CD4-positive, alpha-beta T cell treated with Interleukin-4 for 1 hour (primary cell): ENCODE data around the gene DMRT1.

Source experiments
- DNase-seq, 2 donors: peaks; one replicate each; pipeline ENCODE4 v3.0.0-alpha.2; 2020 to 2022

The DMRT1 gene

DNA sequence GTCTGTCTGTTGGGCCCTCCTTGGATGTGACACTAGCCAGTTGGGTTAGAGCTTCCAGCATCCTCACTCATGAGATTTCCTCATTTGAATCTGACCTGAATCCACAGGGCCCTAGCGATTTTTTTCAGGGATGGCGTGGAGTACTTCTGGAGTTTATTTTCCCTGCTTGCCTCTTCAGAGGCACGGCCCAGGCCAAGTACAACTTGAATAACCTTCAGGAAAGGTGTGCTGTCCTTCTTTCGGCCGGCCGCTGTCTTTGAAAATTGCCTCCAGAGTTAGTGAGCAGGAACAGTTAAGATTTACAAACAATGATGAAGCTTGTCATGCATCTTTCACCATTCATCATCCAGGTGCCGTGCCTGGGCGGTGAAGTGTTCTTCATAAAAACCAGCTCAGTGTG lies 85.5 kb downstream of the DMRT1 start:
- no peak for DNase-seq

DNA sequence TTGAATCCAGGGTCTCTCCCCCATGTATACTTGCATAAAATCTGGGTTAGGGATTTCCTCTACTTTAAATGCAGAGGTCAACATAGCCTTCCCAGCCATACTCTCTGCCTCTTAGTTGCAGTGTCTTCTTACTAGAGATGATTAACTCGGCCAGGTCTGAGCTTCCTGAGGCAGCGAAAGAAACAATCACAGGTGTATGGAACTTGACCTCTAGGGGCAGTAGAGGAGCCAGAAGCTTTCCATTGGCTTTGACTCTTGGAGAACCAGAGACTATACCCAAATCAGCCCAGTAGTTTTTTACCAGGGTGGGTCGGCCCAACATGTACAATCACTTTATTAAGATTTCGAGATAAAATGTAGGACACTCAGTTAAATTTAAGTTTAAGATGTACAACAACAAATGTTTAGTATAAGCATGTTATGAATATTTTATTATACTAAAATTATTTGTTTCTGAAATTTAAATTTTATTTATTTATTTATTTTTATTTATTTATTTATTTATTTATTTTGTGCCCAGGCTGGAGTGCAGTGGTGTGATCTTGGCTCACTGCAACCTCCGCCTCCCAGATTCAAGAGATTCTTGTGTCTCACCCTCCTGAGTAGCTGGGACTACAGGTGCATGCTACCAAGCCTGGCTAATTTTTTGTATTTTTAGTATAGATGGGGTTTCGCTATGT lies 87.0 kb downstream of the DMRT1 start:
- DNase-seq: no peak

DNA sequence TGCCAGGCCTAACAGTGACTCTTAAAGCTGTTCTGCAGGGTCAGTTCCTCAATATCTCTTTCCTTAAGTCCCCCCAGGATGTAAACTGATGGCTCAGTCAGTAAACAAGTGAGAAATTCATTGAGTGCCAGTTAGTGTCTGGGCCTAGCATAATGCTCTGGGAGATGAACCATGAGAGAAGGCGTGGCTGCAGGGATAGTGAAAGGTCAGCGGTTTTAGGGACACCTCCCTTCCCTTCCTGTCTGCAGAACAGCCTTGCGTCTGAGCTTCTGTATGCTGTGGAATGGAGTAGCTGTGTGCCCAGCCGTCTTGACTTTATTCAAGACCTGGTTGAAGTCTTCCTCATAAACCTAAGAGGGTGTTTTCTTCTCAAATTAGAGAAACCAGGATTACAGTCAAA lies 88.2 kb downstream of the DMRT1 start:
- no peak for DNase-seq

DNA sequence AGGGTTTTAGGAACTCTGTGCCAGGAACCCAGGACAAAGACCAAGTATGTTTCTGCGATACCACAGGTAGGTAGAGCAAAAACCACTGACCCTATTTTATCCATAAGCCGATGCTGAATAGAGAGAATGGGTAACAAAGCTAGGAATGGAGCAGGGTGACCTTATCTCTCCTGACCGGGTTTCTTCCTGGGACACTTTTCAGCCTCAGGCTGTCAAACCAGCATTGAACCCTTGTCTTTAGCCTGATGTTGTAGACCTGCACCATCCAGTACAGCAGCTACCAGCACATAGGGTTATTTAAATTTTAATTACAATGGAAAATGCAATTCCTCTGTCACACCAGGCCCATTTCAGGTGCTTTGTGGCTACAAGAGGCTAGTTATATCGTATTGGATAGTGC lies 91.9 kb downstream of the DMRT1 start:
- no peak for DNase-seq

DNA sequence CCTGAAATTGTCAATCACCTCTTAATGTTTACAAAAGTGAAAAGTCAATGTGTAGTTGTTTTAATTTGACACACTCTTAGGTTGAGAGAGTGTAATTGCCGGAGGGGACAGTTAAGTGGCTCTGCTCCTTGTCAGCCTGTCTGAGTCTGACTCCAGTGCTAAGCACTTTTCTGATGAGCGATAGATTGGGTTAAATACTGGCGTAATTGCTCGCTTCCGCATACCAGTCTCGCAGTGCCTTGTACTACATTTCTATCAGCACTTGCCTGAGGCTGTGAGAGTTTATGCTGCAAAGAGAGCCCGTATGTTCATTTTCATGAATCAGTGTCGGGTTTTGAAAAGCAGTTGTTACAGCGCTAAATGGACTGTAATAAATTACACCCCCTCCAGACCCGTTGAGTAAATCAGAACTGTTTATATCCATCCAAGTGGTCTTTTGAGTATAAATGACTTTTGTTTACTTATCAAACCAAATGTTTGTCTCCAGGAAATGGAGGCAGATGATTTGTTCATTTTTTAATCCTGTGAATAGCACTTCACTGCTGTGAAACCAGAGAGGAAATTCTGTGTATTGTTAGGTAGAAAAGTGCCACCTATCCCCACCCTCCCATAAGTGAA lies 94.0 kb downstream of the DMRT1 start:
- DNase-seq: no peak

DNA sequence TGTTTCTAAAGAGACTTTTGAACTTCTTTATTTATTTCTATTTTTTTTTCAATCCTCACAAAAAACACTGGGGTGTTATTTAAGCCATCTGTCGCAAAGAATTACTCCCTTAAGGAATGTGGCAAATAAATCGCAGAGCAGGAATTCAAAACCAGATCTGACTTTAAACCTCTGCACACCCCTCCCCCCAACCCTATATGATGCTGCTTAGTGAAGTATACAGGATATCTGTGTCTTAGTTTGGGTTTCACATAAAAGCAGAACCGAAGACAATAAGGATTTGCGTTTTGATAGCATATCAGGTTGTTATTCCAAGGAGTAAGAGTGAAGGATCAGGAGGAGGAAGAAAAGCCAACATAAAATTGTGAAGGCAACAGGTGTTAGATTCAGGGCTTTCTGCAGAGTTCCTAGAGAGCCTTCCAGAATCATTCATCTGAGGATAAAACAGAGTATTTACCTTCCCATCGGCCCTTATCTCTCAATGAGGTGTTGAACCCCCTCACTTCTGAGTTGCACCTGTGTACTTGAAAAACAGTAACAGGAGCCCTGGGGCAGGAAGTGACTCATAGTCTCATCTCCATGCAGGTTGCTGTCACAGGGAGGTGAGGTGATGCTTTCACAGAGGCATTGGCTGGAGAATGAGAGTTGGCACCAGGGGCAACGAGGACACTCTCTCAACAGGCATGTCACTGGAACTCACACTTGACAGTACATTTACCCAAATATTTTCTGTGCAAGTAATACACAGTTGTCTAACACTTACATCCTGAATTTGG lies 101.5 kb downstream of the DMRT1 start:
- DNase-seq: no peak

DNA sequence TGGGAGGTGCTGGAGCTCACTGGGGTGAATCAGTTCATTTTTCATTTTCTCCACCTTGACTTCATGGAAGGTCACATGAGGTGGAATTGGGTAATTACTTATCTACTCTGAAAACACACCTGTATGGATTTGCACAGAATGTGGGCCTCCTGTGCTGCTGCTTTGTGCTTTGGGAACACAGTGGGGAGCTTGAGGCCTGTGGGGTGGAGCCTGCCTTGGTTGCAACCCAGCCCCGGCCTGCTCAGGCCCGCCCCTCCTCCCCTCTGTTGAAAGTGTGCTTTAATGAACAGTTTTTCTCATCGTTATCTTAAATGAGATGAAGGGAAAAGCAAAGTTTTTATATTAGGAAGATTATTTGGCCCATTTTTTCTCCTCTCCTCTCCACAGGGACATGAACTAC lies 106.5 kb downstream of the DMRT1 start:
- no peak for DNase-seq

DNA sequence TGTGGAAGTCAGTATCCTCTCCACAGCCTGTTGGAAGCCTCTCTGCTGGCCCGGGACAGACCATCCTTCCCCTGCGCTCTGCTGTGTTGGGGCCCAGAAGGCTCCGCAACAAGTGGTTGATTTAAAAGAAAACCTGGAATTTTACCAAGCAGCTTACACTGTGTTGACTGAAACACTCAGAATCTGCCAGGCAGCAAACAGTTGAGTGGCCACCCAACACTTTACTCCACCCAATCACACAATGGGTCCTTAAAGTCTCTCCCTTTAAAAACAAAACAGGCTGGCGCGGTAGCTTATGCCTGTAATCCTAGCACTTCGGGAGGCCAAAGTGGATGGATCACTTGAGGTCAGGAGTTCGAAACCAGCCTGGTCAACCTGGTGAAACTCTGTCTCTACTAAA lies 107.0 kb downstream of the DMRT1 start:
- DNase-seq: no peak

DNA sequence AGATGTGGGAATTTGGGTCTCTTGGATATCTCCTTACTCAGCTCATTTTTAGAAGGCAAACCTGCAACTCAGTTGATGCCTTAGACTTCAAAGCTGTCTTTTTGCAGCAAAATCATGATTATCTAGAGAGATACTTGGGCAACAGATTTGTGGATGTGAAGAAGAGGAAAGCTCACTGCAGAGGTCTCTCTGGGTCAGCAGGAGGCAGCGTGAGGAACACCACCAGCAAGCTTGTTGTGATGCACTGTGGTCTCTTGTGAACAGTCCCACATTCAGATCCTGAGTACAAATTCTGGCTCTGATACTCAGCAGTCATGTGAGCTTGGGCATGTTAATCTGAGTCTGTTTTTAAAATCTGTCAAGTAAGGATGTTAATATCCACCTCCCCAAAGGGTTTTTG lies 108.6 kb downstream of the DMRT1 start:
- no peak for DNase-seq

DNA sequence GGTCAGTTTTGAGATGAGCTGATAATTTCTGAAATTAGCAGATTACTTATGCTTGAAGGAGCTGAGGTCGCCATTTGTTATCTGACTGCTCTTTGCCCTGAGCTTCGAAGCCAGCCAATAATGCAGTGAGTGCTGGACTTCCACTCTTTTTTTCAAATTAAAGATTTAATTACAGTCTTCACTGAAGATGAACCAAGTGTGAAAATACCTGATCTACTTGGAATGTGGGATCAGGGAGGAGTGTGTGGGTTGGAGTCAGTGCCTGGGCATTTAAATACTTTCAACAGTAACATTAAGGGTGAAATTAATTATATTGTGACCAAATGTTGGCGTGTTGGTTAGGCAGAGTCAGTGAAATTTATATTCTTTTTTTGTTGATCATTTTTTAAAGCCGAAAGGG lies 111.0 kb downstream of the DMRT1 start:
- no peak for DNase-seq

DNA sequence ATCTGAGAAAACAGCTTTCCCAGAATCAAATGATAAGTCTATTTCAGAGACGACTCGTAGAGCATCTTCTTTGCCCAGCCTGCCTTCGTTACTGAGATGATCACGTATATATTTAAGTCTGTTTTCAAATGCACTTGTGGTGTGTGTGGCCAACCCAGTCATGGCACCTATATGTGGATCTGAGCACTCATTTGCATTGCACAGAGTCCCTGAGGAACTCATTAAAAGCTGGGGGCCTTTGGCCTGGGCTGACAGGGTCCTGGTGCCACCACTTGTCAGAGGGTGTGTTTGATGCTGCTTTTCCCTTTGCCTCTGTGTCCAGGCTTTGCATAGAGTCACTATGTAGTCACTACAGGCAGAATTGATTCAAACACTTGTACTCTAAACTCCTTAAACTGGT lies 117.6 kb downstream of the DMRT1 start:
- no peak for DNase-seq

DNA sequence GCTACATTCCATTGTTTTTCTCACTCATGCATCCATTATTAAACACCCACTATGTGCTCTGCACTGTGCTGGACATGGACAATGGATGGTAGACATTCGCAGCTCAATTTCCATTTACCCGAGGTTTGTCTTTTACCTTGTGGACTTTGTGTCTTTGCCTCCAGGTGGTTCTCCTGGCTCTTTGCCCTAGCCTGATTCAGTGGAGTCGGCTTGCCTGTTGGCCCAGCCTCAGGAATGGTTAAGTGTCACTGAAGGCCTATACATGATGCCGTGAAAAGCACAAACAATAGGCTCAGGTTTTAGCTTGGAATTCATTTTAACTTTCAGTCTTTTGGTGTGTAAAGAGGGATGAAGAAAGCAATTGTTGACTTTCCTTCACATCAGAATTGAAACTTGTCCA lies 118.4 kb downstream of the DMRT1 start:
- no peak for DNase-seq

DNA sequence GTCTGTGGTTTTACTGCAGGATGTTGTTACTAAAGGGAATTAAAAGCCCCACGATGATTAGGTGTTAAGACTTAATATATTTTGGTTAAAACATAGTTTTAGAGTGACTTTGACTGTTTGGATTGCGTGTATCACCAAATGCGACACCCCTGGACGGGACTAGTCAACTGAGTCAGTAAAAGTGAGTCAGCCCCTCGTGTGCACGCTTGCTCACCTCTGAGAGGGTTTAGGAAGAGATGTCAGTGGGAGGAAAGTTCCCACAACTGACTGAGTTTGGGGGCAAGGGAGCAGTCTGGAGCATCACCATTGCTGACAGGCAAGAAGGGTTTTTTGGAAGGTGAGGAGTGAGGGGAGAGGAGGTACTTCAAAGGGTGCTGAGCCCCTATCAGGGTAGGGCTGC lies 120.5 kb downstream of the DMRT1 start:
- DNase-seq: no peak

DNA sequence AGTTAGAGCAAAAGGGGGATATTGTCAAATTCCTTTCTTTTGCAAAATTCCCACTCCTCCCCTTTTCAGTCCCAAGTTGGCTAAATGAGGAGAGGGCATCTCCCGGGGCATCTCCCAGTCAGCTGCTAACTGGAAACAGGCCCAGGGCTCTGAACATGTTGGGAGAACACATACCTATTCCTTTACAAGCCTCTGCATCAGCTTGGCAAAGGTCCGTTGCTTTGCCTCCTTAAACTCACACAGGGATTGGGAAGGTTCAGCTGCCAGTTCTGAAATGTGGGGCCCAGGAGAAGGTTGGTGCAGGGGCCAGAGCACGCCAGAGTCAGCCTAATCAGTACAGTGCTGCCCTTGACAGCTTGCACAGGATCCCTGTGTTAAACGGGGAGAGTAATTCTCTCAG lies 124.0 kb downstream of the DMRT1 start:
- no peak for DNase-seq

DNA sequence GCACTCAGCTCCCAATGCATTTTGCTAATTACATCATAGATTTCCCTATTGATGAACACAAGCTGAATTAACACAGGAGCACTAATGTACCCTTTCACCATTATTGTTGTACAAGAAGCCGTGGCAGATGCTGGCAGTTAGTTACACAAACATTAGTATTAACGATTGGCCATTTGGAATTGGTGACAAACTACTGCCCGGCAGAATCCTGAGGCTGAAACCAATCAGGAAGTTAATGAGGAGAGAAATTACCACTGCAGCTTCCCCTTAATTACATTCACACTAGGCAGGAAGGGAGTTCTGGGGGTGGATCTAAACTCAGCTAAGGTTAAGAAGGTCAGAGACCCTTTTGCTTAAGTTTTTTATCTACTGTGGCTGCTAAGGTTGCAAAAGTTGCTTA lies 125.4 kb downstream of the DMRT1 start:
- no peak for DNase-seq

DNA sequence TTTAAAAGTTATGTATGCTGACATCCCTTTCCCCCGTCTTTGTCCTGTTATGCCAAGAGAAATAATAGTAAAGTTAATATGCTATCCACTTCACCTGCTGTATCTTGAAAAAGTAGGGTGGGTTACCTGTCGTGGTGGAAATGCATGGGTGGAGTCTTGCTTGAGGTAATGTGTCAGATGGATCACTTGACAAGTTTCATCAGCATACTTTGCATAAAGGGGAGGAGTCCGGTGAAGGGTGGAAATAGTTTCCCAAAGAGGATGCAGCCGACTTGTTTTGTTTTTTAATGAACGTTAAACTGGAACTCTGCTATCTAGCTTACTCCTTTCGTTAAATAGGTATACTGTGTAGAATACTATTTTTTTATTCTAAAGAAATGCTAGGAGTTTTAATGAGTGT lies 125.9 kb downstream of the DMRT1 start:
- DNase-seq: no peak

DNA sequence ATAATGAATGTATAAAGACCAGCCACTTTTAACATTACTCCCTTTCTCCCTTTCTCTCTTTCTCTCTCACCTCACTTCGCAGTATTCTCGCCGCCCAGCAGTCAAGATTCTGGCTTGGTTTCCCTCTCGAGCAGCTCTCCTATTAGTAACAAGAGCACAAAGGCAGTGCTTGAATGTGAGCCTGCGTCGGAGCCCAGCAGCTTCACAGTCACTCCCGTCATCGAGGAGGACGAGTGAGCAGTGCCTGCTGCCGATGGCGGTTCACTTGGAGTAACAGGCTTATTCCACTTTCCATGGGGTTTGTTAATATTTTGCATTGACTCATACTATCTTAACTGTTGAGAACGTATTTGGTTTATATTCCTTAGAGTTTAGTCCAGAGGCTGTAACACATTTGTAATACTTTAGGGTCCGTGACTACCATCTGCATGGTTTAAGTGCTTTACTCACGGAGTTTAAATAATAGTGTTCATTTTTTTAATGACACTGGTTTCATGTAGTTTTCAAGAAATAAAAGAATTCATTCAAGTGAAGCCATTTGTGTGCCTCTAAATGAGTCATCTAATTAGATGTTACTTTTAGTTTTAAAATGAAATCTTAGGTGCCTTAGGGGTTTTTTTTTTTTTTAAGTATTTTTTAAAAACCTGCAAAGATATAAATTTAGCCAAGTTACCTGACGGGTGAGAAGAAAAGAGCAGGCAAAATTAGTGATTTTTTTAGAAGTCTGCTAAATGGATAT lies 126.6 kb downstream of the DMRT1 start:
- no peak for DNase-seq

DNA sequence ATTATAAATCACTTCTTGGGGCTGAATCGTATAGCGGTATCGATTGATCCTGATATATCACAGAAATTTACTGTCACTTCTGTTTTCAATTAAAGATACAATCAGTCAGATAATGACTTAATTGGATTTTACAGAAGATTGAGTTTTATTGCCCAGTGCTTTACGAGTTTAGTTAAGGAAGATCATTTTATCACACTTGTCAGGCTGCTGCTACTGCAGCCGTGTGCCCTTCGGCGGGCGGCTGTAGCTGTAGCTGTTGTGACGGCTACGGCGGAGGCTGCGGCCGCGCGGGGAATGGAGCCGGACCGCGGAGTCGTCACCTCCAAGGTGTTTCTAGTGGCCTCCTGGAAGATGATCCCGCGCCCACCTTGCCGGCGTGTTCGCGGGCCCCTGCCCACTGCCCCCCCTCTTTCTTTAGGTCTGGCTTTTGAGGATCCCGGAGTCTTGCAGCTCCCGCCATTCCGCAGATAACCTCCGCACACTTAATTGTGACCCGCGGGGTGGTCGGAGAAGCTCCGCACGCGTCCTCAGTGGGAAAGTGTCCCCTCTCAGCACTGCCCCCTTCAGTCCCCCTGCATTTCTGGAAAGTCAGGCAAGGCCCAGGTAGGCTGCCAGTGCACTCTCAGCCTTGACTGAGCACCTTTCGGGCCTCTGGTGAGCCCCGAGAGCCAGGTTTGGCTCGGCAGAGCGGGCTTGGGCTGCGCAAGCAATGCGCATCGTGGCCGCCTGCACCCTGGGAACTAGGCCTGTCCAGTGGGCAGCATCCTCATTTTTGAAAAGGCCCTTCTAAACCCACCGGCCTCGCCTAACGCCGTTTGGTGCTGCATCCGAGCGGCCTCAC lies 128.0 kb downstream of the DMRT1 start:
- no peak for DNase-seq

DNA sequence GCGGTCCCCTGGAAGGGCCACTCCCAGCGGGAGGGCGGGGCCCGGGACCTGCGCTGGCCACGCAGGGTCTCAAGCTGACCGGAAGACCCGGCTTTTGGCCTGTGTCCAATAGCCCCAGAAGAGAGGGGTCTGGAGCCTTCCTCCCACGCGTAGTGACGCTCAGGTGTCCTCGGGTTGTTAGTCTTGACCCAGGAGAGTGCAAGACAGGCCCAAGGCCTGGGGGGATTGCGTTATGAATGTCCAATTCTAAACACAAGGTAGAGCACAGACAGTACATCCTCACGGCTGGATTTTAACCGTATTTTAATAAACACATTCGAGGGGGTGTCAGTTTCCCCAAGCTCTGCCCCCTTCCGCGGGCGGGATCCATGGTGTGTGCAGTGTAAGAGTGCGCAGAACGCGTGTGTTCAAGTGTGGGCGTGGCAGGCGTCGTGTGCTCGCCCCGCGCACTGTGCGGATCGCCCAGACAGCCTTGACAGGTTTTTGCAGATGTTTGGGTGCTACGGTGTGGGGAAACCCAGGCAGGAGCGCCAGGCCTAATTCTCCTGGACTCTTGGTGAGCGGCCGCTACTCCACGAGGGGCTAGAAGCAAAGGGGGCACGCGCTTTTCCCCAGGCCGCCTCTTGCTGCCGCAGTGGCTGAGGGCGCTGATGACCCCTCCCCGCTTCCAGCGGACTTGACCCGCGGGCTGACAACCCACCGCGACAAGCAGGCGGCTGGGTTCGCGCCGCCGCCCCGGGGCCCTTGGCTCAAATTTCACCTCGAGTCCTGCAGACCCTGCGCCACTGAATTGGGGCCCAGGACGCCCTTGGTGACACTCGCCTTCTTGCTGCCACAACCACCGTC lies 128.9 kb downstream of the DMRT1 start:
- DNase-seq: no peak

DNA sequence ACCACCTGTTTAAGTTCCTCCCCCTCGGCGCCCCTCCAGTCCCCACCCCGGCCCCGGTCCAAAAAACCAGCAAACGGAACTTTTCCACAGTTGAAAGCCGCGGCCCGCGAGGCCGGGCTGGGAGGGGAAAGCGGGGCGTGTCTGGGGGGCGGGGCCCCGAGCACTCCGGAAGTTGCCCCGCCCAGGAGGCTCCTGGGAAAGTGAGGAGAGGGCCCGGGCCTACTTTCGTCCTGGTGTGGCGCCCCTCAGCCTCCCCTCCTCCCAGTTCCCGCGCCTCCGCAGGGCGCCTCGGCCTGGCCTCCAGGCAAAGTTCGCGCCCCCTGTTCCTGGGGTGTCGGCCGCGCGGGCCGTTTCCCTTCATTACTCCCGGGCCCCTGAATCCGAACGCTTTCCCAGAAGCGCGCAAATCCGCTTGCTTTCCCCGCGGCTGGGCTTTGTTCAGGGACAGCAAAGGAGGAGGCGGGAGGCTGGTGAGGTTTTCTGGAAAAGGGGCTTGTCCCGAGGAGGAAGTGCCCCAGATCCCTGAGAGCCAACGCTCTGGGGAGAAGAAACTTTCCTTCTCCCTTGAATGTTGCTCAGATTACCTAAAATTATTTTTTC lies 130.5 kb downstream of the DMRT1 start:
- no peak for DNase-seq
